Mucosa of stomach (tissue), 1 donor: Measurements from ENCODE around the gene TSPAN4.

Source experiments
- H3K27me3 ChIP-seq: one replicate; pipeline ENCODE4 v1.7.0; 2013; ENCODE audit warnings: mild to moderate bottlenecking, low read length; ENCODE audit not compliant: control insufficient read depth, insufficient read depth
- H3K36me3 ChIP-seq: one replicate; pipeline ENCODE4 v1.7.0; 2013; ENCODE audit warnings: low read length; ENCODE audit not compliant: control insufficient read depth, insufficient read depth
- H3K4me1 ChIP-seq: one replicate; pipeline ENCODE4 v1.7.0; 2013; ENCODE audit warnings: mild to moderate bottlenecking, low read length; ENCODE audit not compliant: control insufficient read depth, insufficient read depth
- H3K4me3 ChIP-seq: one replicate; pipeline ENCODE4 v1.7.0; 2013; ENCODE audit warnings: low read length
- H3K9ac ChIP-seq: one replicate; pipeline ENCODE4 v1.7.0; 2013; ENCODE audit warnings: mild to moderate bottlenecking, low read length, moderate library complexity
- H3K9me3 ChIP-seq: one replicate; pipeline ENCODE4 v1.7.0; 2013; ENCODE audit warnings: mild to moderate bottlenecking, low read length, moderate library complexity; ENCODE audit not compliant: control insufficient read depth
- donor health status: Pancreatic carcinoma.

Gene TSPAN4

GRCh38 chr11:828506-829175, 14.0 kb upstream of the TSPAN4 start:
- Histone ChIP-seq H3K27me3 (peaks cover 19% of the 10 kb centered on the region), H3K9me3 (no peaks in the 10 kb centered on the region), H3K36me3 (no peaks in the 10 kb centered on the region), H3K9ac (peak overlapping the region; percentile 89), H3K4me3 (peak overlapping the region; percentile 41), H3K4me1 (peaks cover 82% of the 10 kb centered on the region)

GRCh38 chr11:829176-829846, 13.3 kb upstream of the TSPAN4 start:
- Histone ChIP-seq H3K9me3 (no peaks in the 10 kb centered on the region), H3K4me1 (peaks cover 82% of the 10 kb centered on the region), H3K9ac (peak overlapping the region; percentile 89), H3K27me3 (peaks cover 19% of the 10 kb centered on the region), H3K4me3 (peak overlapping the region; percentile 26), H3K36me3 (no peaks in the 10 kb centered on the region)

GRCh38 chr11:829847-830294, 12.8 kb upstream of the TSPAN4 start:
- Histone ChIP-seq H3K9me3 (no peaks in the 10 kb centered on the region), H3K4me3 (no peak overlapping the region), H3K4me1 (peaks cover 80% of the 10 kb centered on the region), H3K36me3 (no peaks in the 10 kb centered on the region), H3K27me3 (peaks cover 19% of the 10 kb centered on the region), H3K9ac (peak overlapping the region; percentile 89)

- Histone ChIP-seq H3K36me3 (no peaks in the 10 kb centered on the region), H3K9ac (no peak overlapping the region), H3K27me3 (peaks cover 19% of the 10 kb centered on the region), H3K9me3 (no peaks in the 10 kb centered on the region), H3K4me3 (peak overlapping the region; percentile 25), H3K4me1 (peaks cover 80% of the 10 kb centered on the region)
These were observed 12.1 kb upstream of the TSPAN4 start for GRCh38 chr11:830295-831117.

GRCh38 chr11:831118-831864, 11.4 kb upstream of the TSPAN4 start:
- no peaks in the 10 kb centered on the region for H3K36me3 ChIP-seq
- H3K27me3 ChIP-seq = peaks cover 19% of the 10 kb centered on the region
- no peaks in the 10 kb centered on the region for H3K9me3 ChIP-seq
- peak overlapping the region; percentile 25 for H3K4me3 ChIP-seq
- peaks cover 72% of the 10 kb centered on the region for H3K4me1 ChIP-seq
- no peak overlapping the region for H3K9ac ChIP-seq

- Histone ChIP-seq H3K9ac (peak overlapping the region; percentile 59), H3K27me3 (peaks cover 19% of the 10 kb centered on the region), H3K36me3 (peaks cover 5% of the 10 kb centered on the region), H3K9me3 (no peaks in the 10 kb centered on the region), H3K4me3 (peak overlapping the region; percentile 46), H3K4me1 (peaks cover 73% of the 10 kb centered on the region)
These were observed 10.6 kb upstream of the TSPAN4 start for GRCh38 chr11:831961-832528.

GRCh38 chr11:832529-833113, 10.0 kb upstream of the TSPAN4 start, which contains the start of gene CD151:
TSS of gene CD151 (plus strand) at chr11:832952. CDS start at chr11:836070, 3,118 bp downstream.
- Histone ChIP-seq H3K36me3 (peaks cover 11% of the 10 kb centered on the region), H3K4me3 (peak within 1 kb of the TSS; percentile 63), H3K27me3 (peaks cover 19% of the 10 kb centered on the region), H3K9ac (peak within 1 kb of the TSS; percentile 90), H3K4me1 (peaks cover 74% of the 10 kb centered on the region), H3K9me3 (no peaks in the 10 kb centered on the region)

- Histone ChIP-seq H3K36me3 (peaks cover 16% of the 10 kb centered on the region), H3K9ac (peak overlapping the region; percentile 90), H3K4me1 (peaks cover 74% of the 10 kb centered on the region), H3K9me3 (no peaks in the 10 kb centered on the region), H3K27me3 (peaks cover 13% of the 10 kb centered on the region), H3K4me3 (peak overlapping the region; percentile 63)
These were observed 9.4 kb upstream of the TSPAN4 start for GRCh38 chr11:833114-833791.

GRCh38 chr11:833849-834311, 8.8 kb upstream of the TSPAN4 start:
- H3K36me3 ChIP-seq = peaks cover 18% of the 10 kb centered on the region
- peaks cover 74% of the 10 kb centered on the region for H3K4me1 ChIP-seq
- peak overlapping the region; percentile 63 for H3K4me3 ChIP-seq
- peaks cover 11% of the 10 kb centered on the region for H3K27me3 ChIP-seq
- no peaks in the 10 kb centered on the region for H3K9me3 ChIP-seq
- H3K9ac ChIP-seq = peak overlapping the region; percentile 90

- Histone ChIP-seq H3K4me1 (peaks cover 72% of the 10 kb centered on the region), H3K9ac (peak overlapping the region; percentile 90), H3K4me3 (peak overlapping the region; percentile 46)
These were observed 8.0 kb upstream of the TSPAN4 start for GRCh38 chr11:834371-835316.

More at GRCh38 chr11:834371-835316, 8.0 kb upstream of the TSPAN4 start:
- peaks cover 26% of the 10 kb centered on the region for H3K36me3 ChIP-seq
- peaks cover 11% of the 10 kb centered on the region for H3K27me3 ChIP-seq
- H3K9me3 ChIP-seq = no peaks in the 10 kb centered on the region
